ENCODE data around the gene UROC1.

The UROC1 gene

GRCh38 chr3:126481808-126482502 is 35.6 kb downstream of the UROC1 start:
- in situ Hi-C loops (cut with MboI; ENCODE audit: low sequenced_read_pairs) = no loop called here

DNA sequence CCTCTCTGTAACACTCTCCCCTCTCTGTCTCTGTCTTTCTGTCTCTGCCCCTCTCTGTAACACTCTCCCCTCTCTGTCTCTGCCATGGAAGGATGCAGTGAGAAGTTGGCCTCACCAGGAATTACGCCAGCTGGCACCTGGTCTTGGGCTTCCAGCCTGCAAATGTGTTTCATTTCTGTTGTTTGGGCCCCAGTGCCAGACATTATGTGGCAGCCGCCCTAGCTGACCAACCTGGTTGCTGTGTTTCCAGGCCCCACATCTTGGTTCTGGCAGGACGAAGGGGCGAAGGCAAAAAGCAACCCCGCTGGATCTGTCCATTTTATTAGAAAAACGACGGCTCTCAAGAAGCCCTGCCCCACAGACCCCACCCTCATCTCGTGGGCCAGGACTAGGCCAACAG is 36.7 kb downstream of the UROC1 start:
- in situ Hi-C loops (cut with MboI; ENCODE audit: low sequenced_read_pairs) = no loop called here

DNA sequence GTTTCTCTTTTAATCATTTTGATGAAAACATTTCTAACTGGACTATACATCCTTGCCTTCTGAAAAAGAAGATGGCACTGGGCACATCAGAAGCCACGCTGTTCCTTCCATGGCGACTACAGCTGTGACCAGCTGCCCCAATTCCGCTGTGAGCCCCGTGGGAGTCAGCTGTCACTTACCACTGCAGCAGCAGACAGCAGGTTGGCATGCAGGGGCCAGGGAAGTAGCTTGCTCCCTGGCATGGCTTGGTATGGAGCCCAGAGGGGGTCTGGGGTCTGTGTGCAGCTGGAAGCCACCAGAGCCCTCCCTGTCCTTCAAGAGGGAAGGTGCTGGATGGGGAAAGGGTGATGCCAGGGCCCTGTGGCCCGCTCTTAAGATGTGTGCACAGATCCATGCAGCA is 37.4 kb downstream of the UROC1 start:
- in situ Hi-C loops (cut with MboI; ENCODE audit: low sequenced_read_pairs) = no loop called here

- in situ Hi-C loops (cut with MboI; ENCODE audit: low sequenced_read_pairs) = no loop called here
These were observed 37.9 kb downstream of the UROC1 start for GRCh38 chr3:126479642-126480041.

DNA sequence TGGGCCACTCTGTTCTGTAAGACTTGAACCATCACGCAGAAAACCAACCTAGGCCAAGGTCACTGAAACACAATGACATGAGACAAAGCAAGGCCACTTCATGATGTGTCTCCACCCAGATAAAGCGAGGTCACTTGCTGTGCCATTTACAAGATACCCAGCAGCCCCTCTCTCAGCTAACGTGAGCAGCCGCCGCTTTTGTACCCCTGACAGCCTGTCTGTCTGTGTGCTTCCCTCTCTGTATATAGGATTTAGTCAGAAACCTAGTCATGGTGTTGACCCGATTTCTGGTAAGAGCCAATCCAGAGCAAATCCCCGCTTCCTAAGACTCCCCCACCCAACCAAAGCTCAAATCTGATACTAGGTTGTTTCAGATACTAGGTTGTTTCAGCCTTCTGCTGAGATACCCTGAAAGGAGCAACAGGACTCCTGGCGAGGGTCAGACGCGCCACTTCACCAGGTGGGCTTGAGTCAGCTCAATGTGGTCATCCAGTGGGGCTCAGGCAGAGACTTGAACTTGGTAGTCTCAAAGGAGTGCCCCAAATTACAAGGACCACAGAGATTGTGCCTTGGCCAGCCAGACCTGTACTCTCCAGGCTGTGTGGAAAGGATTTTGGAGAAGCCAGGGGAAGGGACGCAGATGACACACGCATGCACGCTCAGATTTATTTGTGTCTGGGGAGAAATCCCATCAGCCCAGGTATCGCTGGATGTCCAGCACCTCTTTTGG is 38.8 kb downstream of the UROC1 start:
- in situ Hi-C loops (cut with MboI; ENCODE audit: low sequenced_read_pairs) = no loop called here

DNA sequence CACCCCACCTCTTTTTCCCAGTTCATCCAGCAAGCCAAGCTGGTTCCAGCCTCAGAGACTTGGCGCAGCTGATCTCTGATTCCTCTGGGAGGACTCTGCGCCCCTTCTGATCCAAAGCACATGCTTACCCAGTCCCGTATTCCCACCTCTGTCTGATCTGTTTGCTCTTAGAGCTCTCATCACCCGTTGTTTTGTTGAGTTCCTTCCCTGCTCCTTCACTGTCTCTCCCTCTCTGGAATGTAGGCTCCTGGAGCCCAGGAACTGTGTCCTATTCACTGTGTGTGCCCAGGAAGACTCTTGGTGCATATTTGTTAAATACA is 40.6 kb downstream of the UROC1 start:
- in situ Hi-C loops (cut with MboI; ENCODE audit: low sequenced_read_pairs) = no loop called here

DNA sequence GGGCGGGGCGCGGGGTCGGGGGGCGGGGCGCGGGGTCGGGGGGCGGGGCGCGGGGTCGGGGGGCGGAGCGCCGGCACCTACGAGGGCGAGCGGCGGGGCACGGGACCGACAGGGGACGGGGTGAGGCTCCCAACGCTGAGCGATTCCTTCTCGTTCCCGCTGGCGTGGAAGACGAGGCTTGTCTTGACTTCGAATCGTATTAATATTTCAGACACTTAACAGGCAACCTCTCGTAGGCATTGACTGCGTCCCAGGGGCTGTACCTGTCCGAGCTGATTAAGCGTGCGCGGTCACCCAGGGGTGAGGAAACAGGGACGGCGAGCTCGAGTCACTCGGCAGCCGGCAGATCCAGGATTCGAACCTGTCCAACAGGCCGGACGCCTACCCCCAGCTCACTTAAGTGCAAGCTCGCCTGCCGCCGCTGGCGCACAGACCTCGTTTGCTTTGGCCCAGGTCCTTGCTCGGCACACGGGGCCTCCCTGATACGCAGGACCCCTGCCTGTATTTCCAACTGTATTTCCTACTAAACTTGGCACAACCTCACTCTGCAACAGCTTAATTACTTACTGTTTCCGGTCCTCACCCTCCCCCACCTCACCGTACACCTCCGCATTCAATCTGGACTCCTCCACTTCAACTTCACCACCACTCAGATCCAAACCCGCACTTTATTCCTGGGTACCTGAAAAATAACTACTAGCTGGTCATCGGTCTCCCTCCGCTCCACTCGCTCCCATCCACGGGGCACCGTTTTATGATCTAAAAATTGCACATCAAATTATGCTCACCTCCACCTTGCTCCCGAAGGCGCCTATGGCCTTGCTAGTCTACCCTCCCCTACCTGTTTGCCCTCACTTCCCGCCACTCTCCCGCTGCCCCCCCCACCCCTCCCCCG is 41.2 kb downstream of the UROC1 start:
- in situ Hi-C loops (cut with MboI; ENCODE audit: low sequenced_read_pairs) = no loop called here

DNA sequence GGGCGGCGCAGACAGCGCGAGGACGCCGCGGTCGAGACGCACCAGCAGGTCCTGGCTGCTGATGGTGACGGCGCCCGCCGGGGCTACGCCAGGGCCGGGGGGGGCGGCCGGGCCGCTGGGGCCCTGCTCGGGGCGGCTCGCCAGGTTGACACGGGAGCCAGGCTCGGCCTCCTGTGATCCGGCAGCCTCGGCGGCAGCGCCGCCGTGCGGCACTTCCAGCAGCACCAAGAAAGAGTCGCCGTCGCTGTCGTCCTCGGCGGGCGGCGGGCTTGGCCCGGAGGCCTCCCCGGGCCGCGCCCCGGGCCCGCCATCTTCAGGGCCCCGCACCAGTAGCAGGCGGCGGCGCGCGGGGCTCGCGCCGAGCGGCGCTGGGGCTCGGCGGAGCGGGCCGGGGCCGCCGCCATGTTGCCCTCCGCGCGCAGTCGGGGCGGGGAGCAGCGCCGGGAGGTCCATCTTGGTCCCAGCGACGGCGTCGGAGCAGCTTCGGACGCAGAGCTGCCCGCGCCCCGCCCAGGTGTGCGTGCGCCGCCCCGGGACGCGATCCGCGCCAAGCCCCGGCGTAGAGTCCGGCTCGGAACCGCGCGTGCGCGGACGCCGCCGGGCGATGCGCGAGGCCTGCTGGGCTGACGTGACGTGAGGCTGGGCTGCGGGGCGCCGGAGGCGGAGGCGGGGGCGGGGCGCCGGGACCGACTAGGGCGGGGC is 42.0 kb downstream of the UROC1 start, which contains the start of gene ZXDC:
ZXDC (minus strand) TSS at position 479 of the 702 bp plus-strand sequence; CDS start at position 453, 26 bp downstream.
- in situ Hi-C loops (cut with MboI; ENCODE audit: low sequenced_read_pairs) = no loop called here

DNA sequence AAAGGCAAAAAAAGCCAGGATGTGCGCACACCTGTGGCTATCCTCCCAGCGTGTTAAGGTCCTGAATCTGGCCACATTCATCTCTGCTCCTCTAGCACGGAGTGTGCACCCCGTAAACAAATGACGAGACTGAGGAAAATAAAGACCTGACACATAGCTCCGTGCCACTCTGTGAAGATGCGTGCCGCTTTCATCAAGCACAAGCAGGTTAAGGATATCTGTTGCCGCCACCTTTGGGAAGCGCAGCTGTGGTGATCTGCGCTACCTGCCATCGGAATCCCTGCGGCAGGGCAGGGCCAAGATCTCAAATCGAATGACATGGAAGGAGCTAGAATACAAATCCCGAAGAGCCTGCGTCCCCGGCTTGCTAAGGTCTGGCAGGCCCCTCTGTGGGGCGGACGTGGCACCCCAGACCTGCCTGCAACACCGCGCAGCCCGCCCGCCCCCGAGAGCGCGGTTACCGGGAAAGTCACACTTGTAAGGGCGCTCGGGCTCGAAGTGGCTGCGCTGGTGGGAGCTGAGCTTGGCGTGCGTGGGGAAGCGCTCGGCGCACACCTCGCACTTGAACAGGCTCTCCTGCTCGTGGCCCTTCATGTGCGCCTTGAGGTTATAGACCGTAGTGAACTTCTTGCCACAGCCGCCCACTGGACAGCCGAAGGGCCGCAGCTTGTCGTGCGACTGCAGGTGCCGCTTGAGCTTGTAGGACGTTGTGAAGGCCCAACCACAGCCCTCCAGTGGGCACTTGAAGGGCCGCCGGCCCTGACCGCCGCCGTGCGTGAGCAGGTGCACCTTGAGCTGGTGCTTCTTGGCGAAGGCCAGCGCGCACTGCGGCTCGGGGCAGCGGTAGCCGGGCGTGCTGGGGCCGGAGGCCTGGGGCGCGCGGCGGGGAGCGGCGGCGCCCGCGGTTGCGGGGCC is 42.8 kb downstream of the UROC1 start:
- in situ Hi-C loops (cut with MboI; ENCODE audit: low sequenced_read_pairs) = no loop called here

DNA sequence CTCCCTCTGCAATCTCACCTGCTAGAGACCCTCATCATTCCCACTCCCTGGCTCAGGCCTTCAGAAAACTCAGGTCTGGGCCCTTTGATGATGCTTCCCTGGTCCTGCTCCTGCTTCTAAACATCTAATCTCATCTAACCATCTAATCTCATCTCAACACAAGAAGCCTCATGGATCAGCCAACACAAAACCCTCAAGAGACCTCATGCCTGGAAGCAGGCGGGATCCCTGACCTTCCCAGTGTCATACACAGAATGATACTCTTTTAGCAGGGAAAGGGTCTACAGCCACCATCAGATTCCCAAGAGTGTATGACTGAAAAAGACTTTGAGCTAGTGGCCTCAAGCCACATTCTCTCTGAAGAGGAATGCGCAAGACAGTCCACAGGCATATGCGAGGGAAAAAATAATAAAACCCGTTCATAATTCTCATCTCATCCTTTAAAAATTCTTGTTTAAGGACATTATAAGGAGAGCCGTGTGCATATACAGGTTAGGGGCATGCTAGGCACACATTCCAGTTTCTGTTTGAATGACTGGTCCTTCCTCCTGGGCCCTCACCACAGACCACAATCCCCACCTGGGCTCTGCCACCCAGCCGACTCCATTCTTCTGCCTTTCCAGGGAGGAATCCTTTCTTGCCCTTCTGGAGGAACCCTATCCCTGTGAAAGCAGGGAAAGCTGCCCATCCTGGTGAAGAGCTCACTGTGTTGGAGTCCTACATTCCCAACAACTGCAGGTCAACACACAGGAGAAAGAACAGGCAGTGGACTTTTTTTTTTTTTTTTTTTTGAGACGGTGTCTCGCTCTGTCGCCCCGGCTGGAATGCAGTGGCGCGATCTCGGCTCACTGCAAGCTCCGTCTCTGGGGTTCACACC is 44.0 kb downstream of the UROC1 start:
- in situ Hi-C loops (cut with MboI; ENCODE audit: low sequenced_read_pairs) = no loop called here

DNA sequence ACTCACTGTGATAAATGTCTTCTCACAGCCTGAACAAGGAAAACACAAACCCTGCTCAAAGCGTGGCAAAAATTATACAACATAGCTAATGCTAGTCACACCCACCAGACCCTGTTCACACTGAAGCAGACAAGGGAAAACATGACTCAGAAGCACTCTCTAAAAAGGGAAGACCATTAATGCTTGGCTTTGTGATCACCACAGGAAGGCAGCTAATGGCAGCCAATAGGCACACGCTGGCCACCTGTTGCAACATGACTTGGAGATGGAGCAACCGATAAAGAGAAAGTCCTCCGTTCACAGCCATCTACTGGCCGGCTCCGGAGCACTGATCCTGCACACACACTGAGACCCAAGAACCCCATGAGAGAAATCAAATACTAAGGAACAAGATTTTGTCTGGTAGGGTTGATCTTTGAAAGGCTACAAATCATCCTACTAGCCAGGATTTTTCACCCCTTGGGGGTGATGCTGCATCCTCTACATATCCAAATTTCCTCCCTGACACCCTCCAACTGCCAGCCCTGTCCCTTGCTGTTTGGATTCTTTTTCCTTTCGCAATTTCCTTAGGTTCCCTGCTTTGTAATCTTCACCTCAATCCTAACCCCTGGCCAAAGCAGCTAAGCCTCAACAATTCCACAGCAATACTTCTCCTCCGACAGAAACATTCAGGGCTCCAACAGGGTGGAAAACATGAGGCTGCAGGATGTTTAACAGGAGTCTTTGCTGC is 45.1 kb downstream of the UROC1 start:
- in situ Hi-C loops (cut with MboI; ENCODE audit: low sequenced_read_pairs) = no loop called here

DNA sequence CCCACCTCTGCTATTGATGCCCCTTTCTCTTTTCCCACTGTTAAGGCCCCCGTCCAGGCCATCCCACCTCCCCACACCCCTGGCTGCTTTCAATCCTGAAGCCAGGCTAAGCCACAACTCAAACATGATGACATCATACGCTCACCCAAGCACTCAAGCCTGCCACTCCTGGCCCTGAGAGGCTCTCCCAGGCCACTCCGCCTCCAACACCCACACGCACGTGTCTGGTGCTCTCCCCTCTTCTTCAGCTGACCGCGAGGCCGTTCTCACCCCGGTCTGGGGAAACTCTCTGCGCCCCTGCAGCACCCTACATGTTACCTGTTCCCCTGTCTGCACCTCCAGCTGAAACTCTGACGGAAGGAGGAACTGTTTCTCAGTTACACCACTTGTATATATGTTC is 48.1 kb downstream of the UROC1 start:
- in situ Hi-C loops (cut with MboI; ENCODE audit: low sequenced_read_pairs) = no loop called here

DNA sequence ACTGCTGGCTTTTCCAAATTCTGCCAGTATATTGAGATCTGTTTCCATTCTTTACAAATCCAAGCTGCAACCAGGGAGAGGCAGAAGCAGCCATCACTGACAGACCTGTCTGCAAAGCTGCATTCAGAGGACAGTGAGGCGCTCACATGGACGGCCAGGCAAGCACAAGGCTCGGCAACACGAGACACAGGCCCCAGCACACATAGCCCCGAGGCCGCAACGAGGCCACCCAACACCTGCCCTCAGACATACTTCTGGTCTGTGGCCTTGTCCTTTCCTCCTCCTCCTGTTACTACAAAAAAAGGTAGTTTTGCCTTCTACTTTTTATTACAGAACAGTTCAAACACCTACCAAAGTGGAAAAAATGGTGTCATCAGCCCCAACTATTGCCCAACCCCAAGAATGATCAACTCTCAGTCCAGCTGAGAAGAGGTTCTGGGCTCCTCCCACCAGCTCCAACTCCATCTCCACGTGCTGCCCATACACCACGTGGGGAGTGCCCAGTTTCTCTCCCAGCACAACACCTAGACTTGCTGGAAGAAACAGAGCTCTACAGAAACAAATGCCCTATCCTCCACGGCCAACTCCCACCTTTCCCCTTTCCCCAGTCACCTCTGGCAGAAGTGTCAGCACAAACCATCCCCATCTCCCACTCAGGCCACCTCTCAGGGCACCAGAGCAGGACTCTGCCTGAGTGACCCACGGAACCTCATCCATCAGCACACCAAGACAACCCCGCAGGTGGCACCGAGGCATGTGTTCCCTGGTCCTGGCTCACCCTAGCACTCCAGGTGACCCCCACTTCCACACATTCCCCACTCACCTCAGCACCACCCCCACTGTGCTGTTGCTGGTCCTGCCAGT is 49.3 kb downstream of the UROC1 start:
- in situ Hi-C loops (cut with MboI; ENCODE audit: low sequenced_read_pairs) = no loop called here

- in situ Hi-C loops (cut with MboI; ENCODE audit: low sequenced_read_pairs) = no loop called here
These were observed 50.0 kb downstream of the UROC1 start for GRCh38 chr3:126467611-126467955.

- in situ Hi-C loops (cut with MboI; ENCODE audit: low sequenced_read_pairs) = no loop called here
These were observed 50.5 kb downstream of the UROC1 start for GRCh38 chr3:126466886-126467610.

- in situ Hi-C loops (cut with MboI; ENCODE audit: low sequenced_read_pairs) = no loop called here
These were observed 51.5 kb downstream of the UROC1 start for GRCh38 chr3:126465928-126466544.
